OCI-LY7 (cell line): ENCODE results near the gene UHRF1.

Source experiments
- EZH2phosphoT487 ChIP-seq: fragments of 200-600 bp; sonication (generic); IDR thresholded peaks from 2 replicates; pipeline ENCODE4 v1.6.1; 2018; ENCODE audit warnings: low read depth, borderline replicate concordance, mild to moderate bottlenecking, mixed run types, antibody characterized with exemption, low read length, moderate library complexity, mixed read lengths
- TF ChIP-seq, protein P1 (sequence below): fragments of 200-600 bp; sonication (generic); conservative IDR thresholded peaks from 2 replicates; pipeline ENCODE4 v1.5.1; 2014; ENCODE audit warnings: mild to moderate bottlenecking, antibody characterized with exemption, low read length, moderate library complexity, mixed read lengths

DNA sequence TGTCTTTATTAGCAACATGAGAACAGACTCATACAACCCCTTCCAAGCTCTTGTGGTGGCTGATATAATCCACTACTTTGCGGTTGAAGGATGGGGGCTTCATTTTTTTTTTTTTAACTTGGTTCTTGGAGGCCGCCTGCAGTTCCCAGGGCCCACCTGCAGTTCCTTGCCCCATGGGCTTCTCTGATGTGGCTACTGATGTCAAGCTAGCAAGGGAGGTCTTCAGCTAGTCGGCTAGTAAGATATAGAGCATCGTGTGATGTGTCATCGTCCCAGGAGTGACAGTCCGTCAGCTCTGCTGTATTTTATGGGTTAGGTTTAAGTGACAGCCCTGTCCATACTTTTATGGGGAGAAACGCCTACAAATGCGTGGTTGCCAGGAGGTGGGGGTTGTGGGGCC, 26.1 kb downstream of the UHRF1 start:
- TF ChIP-seq, protein P1, sequence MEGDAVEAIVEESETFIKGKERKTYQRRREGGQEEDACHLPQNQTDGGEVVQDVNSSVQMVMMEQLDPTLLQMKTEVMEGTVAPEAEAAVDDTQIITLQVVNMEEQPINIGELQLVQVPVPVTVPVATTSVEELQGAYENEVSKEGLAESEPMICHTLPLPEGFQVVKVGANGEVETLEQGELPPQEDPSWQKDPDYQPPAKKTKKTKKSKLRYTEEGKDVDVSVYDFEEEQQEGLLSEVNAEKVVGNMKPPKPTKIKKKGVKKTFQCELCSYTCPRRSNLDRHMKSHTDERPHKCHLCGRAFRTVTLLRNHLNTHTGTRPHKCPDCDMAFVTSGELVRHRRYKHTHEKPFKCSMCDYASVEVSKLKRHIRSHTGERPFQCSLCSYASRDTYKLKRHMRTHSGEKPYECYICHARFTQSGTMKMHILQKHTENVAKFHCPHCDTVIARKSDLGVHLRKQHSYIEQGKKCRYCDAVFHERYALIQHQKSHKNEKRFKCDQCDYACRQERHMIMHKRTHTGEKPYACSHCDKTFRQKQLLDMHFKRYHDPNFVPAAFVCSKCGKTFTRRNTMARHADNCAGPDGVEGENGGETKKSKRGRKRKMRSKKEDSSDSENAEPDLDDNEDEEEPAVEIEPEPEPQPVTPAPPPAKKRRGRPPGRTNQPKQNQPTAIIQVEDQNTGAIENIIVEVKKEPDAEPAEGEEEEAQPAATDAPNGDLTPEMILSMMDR, result no peak
- TF ChIP-seq EZH2phosphoT487, result no peak
